OCI-LY1 (cell line): ENCODE data around the gene ARL3.
"Not testable (repeated sequence)": the region's sequence is repeated elsewhere in the genome, so short reads cannot be mapped to it uniquely, and the experiment has no call there.

Source experiments
- H2AFZ ChIP-seq: fragments of 200-600 bp; sonication (generic), shearing (Covaris generic); 2 replicates; pipeline ENCODE4 v1.6.0; 2014; ENCODE audit warnings: antibody characterized with exemption, mild to moderate bottlenecking, low read length
- H3F3A ChIP-seq: fragments of 200-600 bp; sonication (generic), shearing (Covaris generic); 2 replicates; pipeline ENCODE4 v1.6.0; 2014; ENCODE audit warnings: mild to moderate bottlenecking, antibody characterized with exemption, low read length, moderate library complexity; ENCODE audit not compliant: insufficient read depth
- H3K27ac ChIP-seq: fragments of 200-600 bp; sonication (generic); 2 replicates; pipeline ENCODE4 v1.5.1; 2014; ENCODE audit warnings: low read length, mixed run types, mild to moderate bottlenecking, low read depth; ENCODE audit not compliant: poor library complexity, severe bottlenecking
- H3K27me3 ChIP-seq: fragments of 200-600 bp; sonication (generic); 2 replicates; pipeline ENCODE4 v1.6.0; 2014; ENCODE audit warnings: antibody characterized with exemption, mild to moderate bottlenecking, low read length, moderate library complexity; ENCODE audit not compliant: insufficient read depth
- H3K36me3 ChIP-seq: fragments of 200-600 bp; sonication (generic); 2 replicates; pipeline ENCODE4 v1.6.1; 2014; ENCODE audit warnings: mild to moderate bottlenecking, antibody characterized with exemption, low read length, moderate library complexity, mixed read lengths; ENCODE audit not compliant: insufficient read depth
- H3K4me1 ChIP-seq: fragments of 200-600 bp; sonication (generic); 2 replicates; pipeline ENCODE4 v1.5.1; 2014; ENCODE audit warnings: mild to moderate bottlenecking, low read length, moderate library complexity; ENCODE audit not compliant: insufficient read depth, severe bottlenecking
- H3K4me2 ChIP-seq: fragments of 200-600 bp; sonication (generic), shearing (Covaris generic); 2 replicates; pipeline ENCODE4 v1.6.1; 2014; ENCODE audit warnings: low read length
- H3K4me3 ChIP-seq: fragments of 200-600 bp; sonication (generic); 2 replicates; pipeline ENCODE4 v1.5.1; 2014; ENCODE audit warnings: low read length, low read depth, mild to moderate bottlenecking, mixed read lengths; ENCODE audit not compliant: poor library complexity, severe bottlenecking
- H3K79me2 ChIP-seq: fragments of 200-600 bp; shearing (Covaris generic); 2 replicates; pipeline ENCODE4 v1.6.1; 2016; ENCODE audit warnings: mixed run types, low read length, mixed read lengths; ENCODE audit not compliant: insufficient read depth
- H3K9ac ChIP-seq: fragments of 200-600 bp; sonication (generic), shearing (Covaris generic); 2 replicates; pipeline ENCODE4 v1.6.1; 2014; ENCODE audit warnings: mild to moderate bottlenecking, low read length, mixed read lengths
- H3K9me2 ChIP-seq: fragments of 200-600 bp; sonication (generic), shearing (Covaris generic); 2 replicates; pipeline ENCODE4 v1.6.1; 2014; ENCODE audit warnings: low read depth, mild to moderate bottlenecking, low read length, mixed read lengths
- H3K9me3 ChIP-seq: fragments of 200-600 bp; shearing (Covaris generic); 2 replicates; pipeline ENCODE4 v1.6.1; 2014; ENCODE audit warnings: low read length, mixed read lengths
- H4K20me1 ChIP-seq: fragments of 200-600 bp; sonication (generic), shearing (Covaris generic); 2 replicates; pipeline ENCODE4 v1.6.0; 2016; ENCODE audit warnings: mild to moderate bottlenecking, low read length; ENCODE audit not compliant: insufficient read depth
- EZH2 ChIP-seq: fragments of 200-600 bp; sonication (generic), shearing (Covaris generic); IDR thresholded peaks from 2 replicates; pipeline ENCODE4 v1.8.0; 2017; ENCODE audit warnings: borderline replicate concordance, mixed run types, mild to moderate bottlenecking, antibody characterized with exemption, low read length, moderate library complexity, mixed read lengths
- TF ChIP-seq, protein P1 (sequence below): fragments of 200-600 bp; sonication (generic), shearing (Covaris generic); IDR thresholded peaks from 2 replicates; pipeline ENCODE4 v1.5.1; 2017; ENCODE audit warnings: mild to moderate bottlenecking, antibody characterized with exemption, low read length, moderate library complexity, mixed read lengths

ARL3 gene

DNA sequence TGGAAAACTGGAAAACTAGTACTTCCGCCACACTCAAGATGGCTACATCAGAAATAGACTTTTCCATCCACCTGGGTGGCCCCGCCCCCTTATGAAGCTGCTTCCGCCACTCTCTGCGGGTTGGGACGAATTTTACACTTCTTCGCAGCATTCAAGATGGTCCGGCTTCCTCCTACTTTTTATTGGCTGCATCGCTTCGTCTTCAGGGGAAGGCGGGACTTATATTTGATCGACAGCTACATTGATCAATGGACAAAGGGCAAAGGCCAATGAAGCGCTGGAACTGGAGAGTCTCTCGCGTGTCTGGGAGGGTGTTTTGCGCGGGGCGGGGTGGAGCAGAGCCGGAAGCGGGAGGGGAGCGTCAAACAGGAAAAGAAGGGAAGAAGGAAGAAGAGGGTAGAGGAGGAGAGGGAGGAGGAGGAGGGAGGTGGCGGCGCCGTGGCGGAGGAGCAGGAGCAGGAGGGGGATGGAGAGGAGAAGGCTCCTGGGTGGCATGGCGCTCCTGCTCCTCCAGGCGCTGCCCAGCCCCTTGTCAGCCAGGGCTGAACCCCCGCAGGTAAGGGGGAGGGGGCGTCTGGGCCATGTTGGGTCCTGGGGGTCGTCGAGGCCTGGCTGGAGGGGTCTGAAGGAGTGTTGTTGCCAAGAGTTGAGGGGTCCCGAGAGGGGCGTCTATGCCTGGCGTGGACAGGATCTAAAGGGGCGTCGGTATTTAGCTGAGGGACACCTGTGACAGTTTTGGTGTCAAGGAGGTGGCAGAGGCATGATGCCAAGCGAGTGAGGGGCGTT is 29.6 kb upstream of the ARL3 start, which contains the start of gene WBP1L:
Gene WBP1L (plus strand): TSS at position 361 of the 786 bp plus-strand sequence. CDS start 106 bp downstream, at position 467.
- Histone ChIP-seq H3K27ac (peak within 1 kb of the TSS; percentile 55), H3K9me3 (no peaks in the 10 kb centered on the region), H3K36me3 (no peaks in the 10 kb centered on the region; the same call in 1 of the 2 replicates), H3K9ac (peak within 1 kb of the TSS; percentile 81), H3K4me1 (peaks cover 25% of the 10 kb centered on the region), H2AFZ (peak within 1 kb of the TSS; percentile 91; the same call in 1 of the 2 replicates), H3K27me3 (no peaks in the 10 kb centered on the region), H3K9me2 (no peaks in the 10 kb centered on the region), H3K4me3 (peak within 1 kb of the TSS; percentile 87), H4K20me1 (no peaks in the 10 kb centered on the region), H3K79me2 (peaks cover 24% of the 10 kb centered on the region), H3K4me2 (peak within 1 kb of the TSS; percentile 87), H3F3A (no peaks in the 10 kb centered on the region)
- TF ChIP-seq EZH2: no peak
- TF ChIP-seq, protein P1, sequence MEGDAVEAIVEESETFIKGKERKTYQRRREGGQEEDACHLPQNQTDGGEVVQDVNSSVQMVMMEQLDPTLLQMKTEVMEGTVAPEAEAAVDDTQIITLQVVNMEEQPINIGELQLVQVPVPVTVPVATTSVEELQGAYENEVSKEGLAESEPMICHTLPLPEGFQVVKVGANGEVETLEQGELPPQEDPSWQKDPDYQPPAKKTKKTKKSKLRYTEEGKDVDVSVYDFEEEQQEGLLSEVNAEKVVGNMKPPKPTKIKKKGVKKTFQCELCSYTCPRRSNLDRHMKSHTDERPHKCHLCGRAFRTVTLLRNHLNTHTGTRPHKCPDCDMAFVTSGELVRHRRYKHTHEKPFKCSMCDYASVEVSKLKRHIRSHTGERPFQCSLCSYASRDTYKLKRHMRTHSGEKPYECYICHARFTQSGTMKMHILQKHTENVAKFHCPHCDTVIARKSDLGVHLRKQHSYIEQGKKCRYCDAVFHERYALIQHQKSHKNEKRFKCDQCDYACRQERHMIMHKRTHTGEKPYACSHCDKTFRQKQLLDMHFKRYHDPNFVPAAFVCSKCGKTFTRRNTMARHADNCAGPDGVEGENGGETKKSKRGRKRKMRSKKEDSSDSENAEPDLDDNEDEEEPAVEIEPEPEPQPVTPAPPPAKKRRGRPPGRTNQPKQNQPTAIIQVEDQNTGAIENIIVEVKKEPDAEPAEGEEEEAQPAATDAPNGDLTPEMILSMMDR: no peak

DNA sequence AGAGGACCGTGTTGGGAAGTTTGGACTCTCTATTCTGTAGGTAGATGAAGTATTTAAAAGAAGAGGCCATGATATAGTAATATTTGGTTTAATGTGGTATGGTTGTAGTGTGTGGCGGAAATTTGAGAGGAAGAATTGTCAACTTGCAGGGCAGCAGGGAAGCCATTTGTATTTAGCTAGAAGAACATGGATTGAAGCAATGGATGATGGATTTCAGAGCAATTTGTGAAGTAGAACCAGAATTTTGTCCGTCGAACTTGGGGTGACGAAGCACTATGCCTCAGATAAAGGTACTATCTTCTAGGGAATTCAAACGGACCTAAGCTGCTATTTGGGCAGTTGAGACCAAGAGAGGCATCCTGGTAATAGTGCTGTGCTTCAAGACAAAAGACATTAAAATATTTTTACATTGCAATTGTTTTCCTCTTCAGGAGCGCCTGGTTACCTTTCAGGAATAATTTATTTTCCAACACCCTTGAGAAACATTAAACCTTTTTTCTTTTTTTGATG is 28.9 kb upstream of the ARL3 start:
- Histone ChIP-seq H3K27me3 (no peaks in the 10 kb centered on the region), H3K4me2 (peak overlapping the region; percentile 52; the same call in 1 of the 2 replicates), H3K9me2 (no peaks in the 10 kb centered on the region), H3K9me3 (no peaks in the 10 kb centered on the region), H3K36me3 (no peaks in the 10 kb centered on the region; the same call in 1 of the 2 replicates), H3F3A (no peaks in the 10 kb centered on the region), H3K4me3 (peak overlapping the region; percentile 39), H4K20me1 (no peaks in the 10 kb centered on the region), H2AFZ (peak overlapping the region; percentile 91; the same call in 1 of the 2 replicates), H3K27ac (no peak overlapping the region), H3K79me2 (peaks cover 24% of the 10 kb centered on the region), H3K4me1 (peaks cover 25% of the 10 kb centered on the region), H3K9ac (no peak overlapping the region)
- TF ChIP-seq EZH2: no peak
- TF ChIP-seq, protein P1: no peak

DNA sequence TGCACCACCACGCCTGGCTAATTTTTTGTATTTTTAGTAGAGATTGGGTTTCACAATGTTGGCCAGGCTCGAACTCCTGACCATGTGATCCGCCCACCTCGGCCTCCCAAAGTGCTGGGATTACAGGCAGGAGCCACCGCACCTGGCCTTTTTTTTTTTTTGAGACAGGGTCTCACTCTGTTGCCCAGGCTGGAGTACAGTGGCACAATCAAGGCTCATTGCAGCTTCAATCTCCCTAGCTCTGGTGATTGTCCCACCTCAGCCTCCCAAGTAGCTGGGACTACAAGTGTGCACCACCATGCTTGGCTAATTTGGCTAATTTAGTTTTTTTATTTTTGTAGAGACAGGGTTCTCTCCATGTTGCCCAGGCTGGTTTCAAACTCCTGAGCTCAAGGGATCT is 28.1 kb upstream of the ARL3 start:
- not testable (repeated sequence) for H3K27me3 ChIP-seq, H3K9ac ChIP-seq, H4K20me1 ChIP-seq, H2AFZ ChIP-seq, H3K27ac ChIP-seq, H3F3A ChIP-seq, H3K9me2 ChIP-seq, H3K4me2 ChIP-seq, H3K9me3 ChIP-seq, H3K36me3 ChIP-seq, H3K4me3 ChIP-seq
- H3K79me2 ChIP-seq: peaks cover 24% of the 10 kb centered on the region
- H3K4me1 ChIP-seq: peaks cover 25% of the 10 kb centered on the region
